CD8-positive, alpha-beta memory T cell (primary cell): ENCODE data around the gene ZYX. TPM values are rescaled to one million over a fixed set of nuclear protein-coding genes. Genes with fewer than 3 reads are reported as not detected.
"Not testable (repeated sequence)": the region's sequence is repeated elsewhere in the genome, so short reads cannot be mapped to it uniquely, and the experiment has no call there.

Experiments used
- CTCF ChIA-PET: fragments of 350-600 bp; sonication (Branson Sonifier 250); formaldehyde crosslinking; loops from one replicate; lab custom pipeline; 2021; ENCODE audit warnings: antibody characterized with exemption; lab: Charles Lee
- POLR2A ChIA-PET: fragments of 350-600 bp; sonication (Branson Sonifier 250); formaldehyde crosslinking; loops from one replicate; lab custom pipeline; 2021; ENCODE audit warnings: antibody characterized with exemption; lab: Charles Lee
- DNase-seq, 5 donors: peaks; one replicate each; pipeline versions ENCODE4 v3.0.0 to v3.0.0-alpha.2; 2020 to 2022; ENCODE audit warnings: mixed read lengths in 1 of 5
- H3K27ac ChIP-seq: one replicate; pipeline ENCODE4 v1.7.0; 2013; ENCODE audit warnings: low read depth, mild to moderate bottlenecking, low read length, moderate library complexity
- H3K27me3 ChIP-seq: 2 replicates; pipeline ENCODE4 v1.7.0; 2013; ENCODE audit warnings: low read length, mild to moderate bottlenecking; ENCODE audit not compliant: insufficient read depth, poor library complexity, severe bottlenecking
- H3K36me3 ChIP-seq: 2 replicates; pipeline ENCODE4 v1.7.0; 2013; ENCODE audit warnings: mild to moderate bottlenecking, low read length, moderate library complexity; ENCODE audit not compliant: insufficient read depth
- H3K4me1 ChIP-seq: 2 replicates; pipeline ENCODE4 v1.7.0; 2013; ENCODE audit warnings: mild to moderate bottlenecking, low read length, moderate library complexity; ENCODE audit not compliant: insufficient read depth
- H3K4me3 ChIP-seq: 2 replicates; pipeline ENCODE4 v1.7.0; 2013; ENCODE audit warnings: mild to moderate bottlenecking, low read length
- H3K9me3 ChIP-seq: 2 replicates; pipeline ENCODE4 v1.7.0; 2013; ENCODE audit warnings: mild to moderate bottlenecking, low read length
- H3K27ac Mint-ChIP-seq, 8 donors: one replicate each; pipeline ENCODE4 v1.8.0; 2020 to 2021; ENCODE audit warnings: mixed read lengths in 8 of 8, mild to moderate bottlenecking in 6 of 8, inconsistent platforms in 3 of 8, moderate library complexity in 3 of 8
- H3K27me3 Mint-ChIP-seq, 2 donors: one replicate each; pipeline ENCODE4 v1.8.0; 2020 to 2021; ENCODE audit warnings: mixed read lengths in 2 of 2, mild to moderate bottlenecking in 1 of 2, moderate library complexity in 1 of 2
- H3K36me3 Mint-ChIP-seq, 3 donors: one replicate each; pipeline ENCODE4 v1.8.0; 2020 to 2021; ENCODE audit warnings: mixed read lengths in 3 of 3, inconsistent platforms in 1 of 3, mild to moderate bottlenecking in 1 of 3
- H3K4me1 Mint-ChIP-seq, 3 donors: one replicate each; pipeline ENCODE4 v1.8.0; 2020 to 2021; ENCODE audit warnings: mixed read lengths in 3 of 3, inconsistent platforms in 1 of 3, mild to moderate bottlenecking in 1 of 3
- H3K4me3 Mint-ChIP-seq, 7 donors: one replicate each; pipeline ENCODE4 v1.8.0; 2020 to 2021; ENCODE audit warnings: mixed read lengths in 7 of 7, mild to moderate bottlenecking in 6 of 7, moderate library complexity in 4 of 7, inconsistent platforms in 2 of 7
- H3K9me3 Mint-ChIP-seq, 5 donors: one replicate each; pipeline ENCODE4 v1.8.0; 2020 to 2022; ENCODE audit warnings: mixed read lengths in 5 of 5, mild to moderate bottlenecking in 3 of 5, moderate library complexity in 2 of 5, inconsistent platforms in 1 of 5
- polyA plus RNA-seq: library from polyadenylated mRNA; unstranded; fragments of 300-500 nt; fragmentation: Illumina TruSeq; gene quantifications from one replicate; pipeline ENCODE4 v1.2.3, GENCODE V29; 2021
- total RNA-seq, 2 experiments: library from RNA; stranded (reverse); gene quantifications; one replicate each; pipeline ENCODE4 v1.2.3, GENCODE V29; 2021

The ZYX gene
- total and polyA plus RNA-seq, 3 experiments from 2014 or later, result 101 to 143 (median 104) TPM

- H3K9me3 ChIP-seq, result no peaks in the 10 kb centered on the region
- Mint-ChIP-seq H3K36me3 (peaks cover 0 to 6% (median 0%) of the 10 kb centered on the region in 3 donors), H3K27ac (peak within 1 kb of the TSS; percentile 63 to 99 (median 94)), H3K4me1 (peaks cover 41 to 60% (median 53%) of the 10 kb centered on the region in 3 donors), H3K9me3 (no peaks in the 10 kb centered on the region), H3K27me3 (peaks cover 8 to 21% of the 10 kb centered on the region in 2 donors), H3K4me3 (peak within 1 kb of the TSS; percentile 78 to 97 (median 89))
- CTCF ChIA-PET, result interaction anchor here (0.8 to 4.6 kb wide), 17 partner anchors 8 to 194 kb away, joined by 3 to 45 read pairs (median 7); no protein-coding TSS in a partner anchor
- H3K27me3 ChIP-seq, result no peaks in the 10 kb centered on the region
- POLR2A ChIA-PET, result interaction anchor here (1.1 to 3.5 kb wide), 6 partner anchors 12 to 169 kb away, joined by 4 to 48 read pairs (median 7); partner anchors contain the start of gene ZYX
- H3K36me3 ChIP-seq, result no peaks in the 10 kb centered on the region
- peak within 1 kb of the TSS; percentile 81 for H3K4me3 ChIP-seq
- no peak within 1 kb of the TSS for H3K27ac ChIP-seq
- DNase-seq, result peak; percentile 28 to 64 (median 45)
- peaks cover 57% of the 10 kb centered on the region for H3K4me1 ChIP-seq
These were observed 27.8 kb downstream of the ZYX start, which contains the start of gene EPHA1 for GRCh38 chr7:143408686-143409561. TSS of gene EPHA1 (minus strand) at chr7:143408856. CDS start at chr7:143408805, 51 bp downstream.

GRCh38 chr7:143410521-143411004 is 29.4 kb downstream of the ZYX start:
- Mint-ChIP-seq H3K27me3 (peaks cover 14 to 22% of the 10 kb centered on the region in 2 donors), H3K4me3 (no peak overlapping the region), H3K9me3 (no peaks in the 10 kb centered on the region), H3K4me1 (peaks cover 38 to 47% (median 39%) of the 10 kb centered on the region in 3 donors), H3K27ac (peak overlapping the region in 2 of 8 donors; percentile 24 to 53), H3K36me3 (peaks cover 0 to 6% (median 0%) of the 10 kb centered on the region in 3 donors)
- Histone ChIP-seq H3K36me3 (no peaks in the 10 kb centered on the region), H3K4me1 (peaks cover 47% of the 10 kb centered on the region), H3K27me3 (no peaks in the 10 kb centered on the region), H3K9me3 (no peaks in the 10 kb centered on the region), H3K4me3 (no peak overlapping the region), H3K27ac (no peak overlapping the region)
- ChIA-PET POLR2A (no interaction called here), CTCF (interaction anchor here (0.9 kb wide), 1 partner anchor 111 kb away, joined by 3 read pairs; no protein-coding TSS in a partner anchor)
- DNase-seq, result no peak

GRCh38 chr7:143411976-143412708 is 31.0 kb downstream of the ZYX start:
- no peaks in the 10 kb centered on the region for H3K9me3 Mint-ChIP-seq
- no peak overlapping the region for H3K4me3 Mint-ChIP-seq
- DNase-seq, result no peak
- Histone ChIP-seq H3K9me3 (no peaks in the 10 kb centered on the region), H3K36me3 (no peaks in the 10 kb centered on the region), H3K4me3 (no peak overlapping the region), H3K4me1 (peaks cover 31% of the 10 kb centered on the region), H3K27me3 (no peaks in the 10 kb centered on the region), H3K27ac (no peak overlapping the region)
- peaks cover 18 to 21% of the 10 kb centered on the region in 2 donors for H3K27me3 Mint-ChIP-seq
- H3K4me1 Mint-ChIP-seq, result peaks cover 26 to 35% (median 28%) of the 10 kb centered on the region in 3 donors
- ChIA-PET POLR2A (no interaction called here), CTCF (interaction anchor here (1.4 kb wide), 1 partner anchor 40 kb away, joined by 3 read pairs; no protein-coding TSS in a partner anchor)
- no peak overlapping the region for H3K27ac Mint-ChIP-seq
- H3K36me3 Mint-ChIP-seq, result peaks cover 0 to 5% (median 0%) of the 10 kb centered on the region in 3 donors

DNA sequence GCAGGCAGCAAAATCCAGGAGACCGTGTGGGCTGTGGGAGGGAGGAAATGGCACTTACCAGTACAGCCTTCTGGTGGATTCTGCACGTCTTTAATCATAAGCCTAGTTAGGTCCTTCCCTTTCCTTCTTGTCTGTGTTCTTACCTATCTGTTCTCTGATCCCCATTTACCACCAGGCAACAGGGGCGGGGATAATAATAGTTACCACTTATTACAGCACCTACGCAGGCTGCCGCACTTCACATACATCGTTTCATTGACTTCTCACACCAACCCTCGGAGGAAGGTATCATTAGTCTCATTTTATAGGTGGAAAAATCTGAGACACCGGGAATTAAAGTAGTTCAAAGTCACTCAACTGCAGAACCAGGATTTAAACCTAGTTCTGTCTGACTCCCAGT is 32.0 kb downstream of the ZYX start:
- peaks cover 0 to 2% (median 0%) of the 10 kb centered on the region in 3 donors for H3K36me3 Mint-ChIP-seq
- CTCF ChIA-PET, result interaction anchor here (1.4 kb wide), 1 partner anchor 41 kb away, joined by 3 read pairs; no protein-coding TSS in a partner anchor
- H3K36me3 ChIP-seq, result no peaks in the 10 kb centered on the region

GRCh38 chr7:143415209-143415608 is 34.1 kb downstream of the ZYX start:
- H3K4me1 ChIP-seq, H3K27me3 ChIP-seq, H3K27ac ChIP-seq, H3K36me3 Mint-ChIP-seq, H3K4me3 Mint-ChIP-seq, H3K9me3 Mint-ChIP-seq, DNase-seq, H3K36me3 ChIP-seq, H3K4me3 ChIP-seq, H3K4me1 Mint-ChIP-seq, H3K27ac Mint-ChIP-seq, H3K9me3 ChIP-seq: not testable (repeated sequence)
- peaks cover 13 to 18% of the 10 kb centered on the region in 2 donors for H3K27me3 Mint-ChIP-seq
- ChIA-PET CTCF (interaction anchor here (1.1 to 5.8 kb wide), 8 partner anchors 17 to 173 kb away, joined by 3 to 67 read pairs (median 8); partner anchors contain the start of gene ZYX), POLR2A (interaction anchor here (0.7 kb wide), 1 partner anchor 16 kb away, joined by 4 read pairs; no protein-coding TSS in a partner anchor)

More for the DNA sequence above, 32.0 kb downstream of the ZYX start:
- Mint-ChIP-seq H3K9me3 (no peaks in the 10 kb centered on the region), H3K27ac (peak overlapping the region in 1 of 8 donors; percentile 33), H3K27me3 (peaks cover 18% of the 10 kb centered on the region in 2 donors), H3K4me1 (peaks cover 16 to 26% (median 19%) of the 10 kb centered on the region in 3 donors), H3K4me3 (no peak overlapping the region)
- no peaks in the 10 kb centered on the region for H3K27me3 ChIP-seq
- no peak for DNase-seq
- no peak overlapping the region for H3K27ac ChIP-seq
- H3K4me1 ChIP-seq, result peaks cover 22% of the 10 kb centered on the region
- no peaks in the 10 kb centered on the region for H3K9me3 ChIP-seq
- POLR2A ChIA-PET, result no interaction called here
- H3K4me3 ChIP-seq, result no peak overlapping the region

GRCh38 chr7:143415742-143416397 is 34.7 kb downstream of the ZYX start:
- no peak for DNase-seq
- Mint-ChIP-seq H3K9me3 (no peaks in the 10 kb centered on the region), H3K27me3 (peaks cover 13 to 18% of the 10 kb centered on the region in 2 donors), H3K4me1 (peaks cover 0 to 5% (median 4%) of the 10 kb centered on the region in 3 donors), H3K27ac (no peak overlapping the region), H3K4me3 (no peak overlapping the region), H3K36me3 (peaks cover 0 to 3% (median 2%) of the 10 kb centered on the region in 3 donors)
- POLR2A ChIA-PET, result no interaction called here
- H3K9me3 ChIP-seq, result no peaks in the 10 kb centered on the region
- no peaks in the 10 kb centered on the region for H3K36me3 ChIP-seq
- H3K4me3 ChIP-seq, result no peak overlapping the region
- no peak overlapping the region for H3K27ac ChIP-seq
- CTCF ChIA-PET, result interaction anchor here (0.8 to 5.8 kb wide), 17 partner anchors 11 to 174 kb away, joined by 3 to 67 read pairs (median 4); partner anchors contain the start of gene ZYX
- peaks cover 3% of the 10 kb centered on the region for H3K4me1 ChIP-seq
- no peaks in the 10 kb centered on the region for H3K27me3 ChIP-seq
